NOMO-1 treated with dmso at 0.1 percent for 144 hours (cell line): ENCODE measurements around the gene KDM2A.
A peak's percentile ranks its signal among the peaks of the same experiment; 100 is the strongest.

Experiments
- DNase-seq: peaks from one replicate; lab custom pipeline; 2025; ENCODE audit not compliant: unreplicated experiment; lab: John Stamatoyannopoulos, UW

The KDM2A gene

GRCh38 chr11:67271205-67271540 lies 152.1 kb downstream of the KDM2A start:
- DNase-seq, result no peak

- DNase-seq, result no peak
Observed at GRCh38 chr11:67271541-67272284, 152.7 kb downstream of the KDM2A start.

DNA sequence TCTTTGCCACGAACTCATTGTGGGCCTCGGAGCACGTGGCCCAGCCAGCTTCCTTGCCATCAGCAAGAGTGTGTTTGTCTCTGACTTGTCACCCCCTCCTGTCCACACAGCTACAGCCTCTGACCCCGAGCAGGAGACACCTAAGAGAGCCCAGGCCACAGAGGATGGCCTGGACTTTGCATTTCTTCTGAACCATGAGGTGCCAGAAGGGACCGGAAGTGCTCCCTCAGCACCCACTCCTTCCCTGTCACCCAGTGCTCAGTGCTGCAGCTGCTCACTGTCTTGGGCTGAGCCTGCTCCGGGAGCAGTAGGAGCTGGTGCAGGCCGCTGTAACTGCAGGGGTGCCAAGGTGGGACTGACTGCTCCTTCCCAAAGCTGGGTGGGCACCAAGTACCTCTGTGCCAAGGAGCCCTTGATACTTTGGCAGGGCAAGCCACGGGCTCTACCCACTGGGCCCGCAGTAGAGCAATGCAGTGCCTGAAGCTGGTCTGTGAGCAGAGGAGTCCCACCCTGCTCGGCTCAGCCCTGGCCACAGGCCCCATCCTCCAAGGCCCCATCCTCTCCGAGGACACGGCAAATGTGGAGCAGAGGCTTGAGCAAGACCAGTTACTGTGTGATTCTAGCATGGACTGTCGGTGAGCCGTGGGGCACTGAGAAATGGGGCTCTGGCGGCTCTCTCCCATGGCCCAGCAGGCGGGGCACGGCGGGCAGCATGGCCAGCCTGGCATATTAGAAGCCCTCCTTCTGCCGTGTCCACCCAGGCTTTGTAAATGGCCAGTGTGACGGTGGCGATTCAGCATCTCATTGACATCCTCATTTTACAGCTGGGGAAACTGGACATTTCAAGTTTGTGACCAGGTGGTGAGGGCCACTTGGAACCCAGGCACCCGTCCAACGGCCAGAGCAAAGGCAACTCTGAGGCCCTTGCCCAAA lies 153.5 kb downstream of the KDM2A start:
- DNase-seq, result no peak

DNA sequence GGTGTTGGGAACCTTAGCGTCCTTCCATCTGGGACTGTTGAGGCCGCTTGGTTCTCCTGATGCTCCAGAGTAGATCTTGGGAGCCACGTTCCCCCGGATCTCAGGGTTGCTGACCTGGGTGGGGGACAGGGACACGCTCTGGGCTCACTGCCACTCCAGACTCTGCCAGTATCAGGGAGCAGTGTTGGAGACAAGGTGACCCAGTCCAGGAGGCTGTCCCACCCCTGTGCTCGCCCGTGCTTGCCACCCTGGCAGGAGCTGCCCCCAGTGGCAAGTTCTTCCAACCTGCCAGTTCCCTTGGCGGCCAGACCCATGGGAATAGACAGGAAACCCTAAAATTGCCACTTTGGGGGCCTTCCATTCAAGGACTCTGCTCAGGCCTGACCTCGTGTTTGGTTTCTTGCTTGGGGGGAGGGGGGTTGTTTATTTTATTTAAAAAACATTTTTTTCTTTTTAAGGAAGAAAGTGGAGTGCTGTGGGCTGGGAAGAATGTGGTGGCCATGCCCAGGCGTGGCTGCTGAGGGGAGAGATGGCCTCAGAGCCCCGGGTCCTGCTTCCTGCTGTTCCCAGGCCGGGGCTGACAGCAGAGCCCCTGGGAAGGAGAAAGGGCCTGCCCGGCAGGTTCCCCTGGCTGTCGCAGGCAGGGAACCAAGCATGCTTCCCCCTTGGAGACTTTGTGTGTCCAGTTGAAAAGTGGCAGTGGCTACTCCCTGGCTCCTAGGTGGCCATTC lies 154.4 kb downstream of the KDM2A start:
- no peak for DNase-seq

- DNase-seq, result no peak
Observed at GRCh38 chr11:67274768-67275605, 155.9 kb downstream of the KDM2A start.

GRCh38 chr11:67275606-67276409 lies 156.7 kb downstream of the KDM2A start:
- DNase-seq, result no peak

DNA sequence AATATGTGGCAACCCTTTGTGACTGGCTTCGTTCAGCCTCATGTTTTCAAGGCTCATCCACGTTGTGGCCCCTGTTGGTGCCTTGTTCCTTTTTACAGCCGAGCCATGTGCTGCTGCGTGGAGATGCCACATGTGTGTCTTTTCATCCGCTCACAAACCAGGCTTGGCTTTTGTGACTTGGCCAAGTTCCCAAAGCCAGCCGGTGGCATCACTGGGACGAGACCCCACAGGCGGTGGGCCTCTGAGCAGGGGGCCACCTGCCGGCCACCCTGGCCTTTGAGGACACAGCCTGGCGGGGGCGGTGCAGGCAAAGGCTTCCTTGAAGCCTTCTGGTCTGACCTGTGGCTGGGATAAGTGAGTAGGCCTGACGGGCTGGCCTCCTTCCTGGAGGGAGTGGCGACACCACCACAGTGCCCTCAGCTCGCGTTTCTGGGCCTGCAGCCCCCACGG lies 157.7 kb downstream of the KDM2A start:
- DNase-seq, result peak; percentile 82

DNA sequence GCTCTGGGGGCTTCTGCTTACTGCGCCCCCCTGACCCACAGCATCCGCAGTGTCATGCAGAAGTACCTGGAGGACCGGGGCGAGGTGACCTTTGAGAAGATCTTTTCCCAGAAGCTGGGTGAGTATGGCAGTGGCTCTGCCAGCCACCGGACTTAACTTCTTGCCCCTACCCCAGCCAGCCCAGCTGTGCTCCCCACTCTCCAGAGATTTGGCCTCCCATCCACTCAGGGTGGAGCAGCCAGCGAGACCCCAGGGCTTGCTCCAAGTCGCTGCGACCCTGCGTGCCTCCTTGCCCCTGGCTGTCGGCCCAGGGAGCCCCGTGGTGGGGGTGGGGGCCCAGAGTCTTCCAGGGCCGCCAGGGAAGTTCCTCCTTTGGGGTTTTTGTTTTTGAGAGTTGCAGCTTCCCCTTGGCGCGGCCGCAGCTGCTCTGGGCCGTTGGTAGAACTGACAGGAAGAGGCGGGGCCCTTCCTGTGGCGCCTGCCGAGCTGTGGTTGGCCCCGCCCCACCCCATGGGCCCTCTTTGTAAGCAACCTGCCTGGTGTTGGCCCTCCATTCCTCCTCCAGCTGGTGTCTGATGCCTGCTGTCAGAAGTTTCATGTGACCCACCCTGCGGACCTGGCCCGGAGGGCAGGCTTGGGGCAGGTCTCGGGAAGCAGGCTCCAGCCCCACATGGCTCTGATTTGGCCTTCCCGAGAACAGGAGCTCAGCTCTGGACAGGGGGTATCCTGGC lies 158.3 kb downstream of the KDM2A start:
- DNase-seq, result peak; percentile 97

- no peak for DNase-seq
Observed at GRCh38 chr11:67278135-67278938, 159.3 kb downstream of the KDM2A start.

- no peak for DNase-seq
Observed at GRCh38 chr11:67278939-67279588, 160.0 kb downstream of the KDM2A start.

DNA sequence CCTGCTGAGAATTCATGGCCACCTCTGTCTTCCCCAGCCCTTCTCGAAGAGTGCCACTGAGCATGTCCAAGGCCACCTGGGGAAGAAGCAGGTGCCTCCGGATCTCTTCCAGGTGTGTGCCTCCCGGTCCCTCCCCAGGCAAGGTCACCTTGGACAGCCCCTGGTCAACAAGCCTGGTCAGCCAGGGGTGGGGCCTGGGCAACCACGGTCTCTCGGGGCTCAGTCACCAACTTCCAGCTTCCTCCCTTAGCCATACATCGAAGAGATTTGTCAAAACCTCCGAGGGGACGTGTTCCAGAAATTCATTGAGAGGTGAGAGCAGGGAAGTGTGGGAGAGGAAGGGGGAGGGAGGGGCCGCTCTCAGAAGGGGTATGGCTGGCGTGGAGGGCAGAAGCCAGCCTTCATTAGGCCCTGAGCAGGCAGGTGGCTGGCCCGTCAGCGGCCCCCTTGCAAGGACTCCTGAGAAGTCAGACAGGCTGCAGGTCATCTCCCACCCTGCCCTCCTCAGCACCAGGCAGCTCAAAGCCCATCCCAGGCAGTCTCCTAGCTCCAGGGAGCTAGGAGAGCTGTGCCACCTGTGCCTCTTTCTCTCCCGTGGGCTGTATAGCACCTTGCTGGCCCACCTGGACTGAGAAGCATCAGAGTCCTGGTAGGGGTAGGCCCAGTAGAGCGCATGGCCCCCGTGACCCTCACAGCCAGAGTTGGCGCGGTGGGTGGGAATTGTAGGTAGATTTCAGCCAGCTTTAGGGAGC lies 160.7 kb downstream of the KDM2A start:
- no peak for DNase-seq

DNA sequence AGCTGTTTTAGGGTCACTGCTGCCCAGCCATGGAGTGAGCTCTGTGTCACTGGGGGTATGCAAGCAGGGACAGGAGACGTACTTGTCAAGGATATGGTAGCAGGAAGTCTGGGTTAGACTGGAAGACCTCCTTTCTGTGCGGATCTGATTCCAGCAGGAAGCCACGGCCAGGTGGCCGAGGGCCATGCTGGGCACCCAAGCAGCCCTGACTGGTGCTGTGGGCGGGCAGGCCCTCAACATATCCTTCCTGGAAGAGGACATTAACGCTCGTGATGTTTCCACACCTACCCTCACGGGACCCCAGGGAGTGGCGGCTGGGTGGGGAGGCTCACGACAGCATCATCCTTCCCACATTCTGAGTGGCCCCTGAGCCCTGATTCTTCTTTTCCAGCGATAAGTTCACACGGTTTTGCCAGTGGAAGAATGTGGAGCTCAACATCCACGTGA lies 161.3 kb downstream of the KDM2A start:
- no peak for DNase-seq

DNA sequence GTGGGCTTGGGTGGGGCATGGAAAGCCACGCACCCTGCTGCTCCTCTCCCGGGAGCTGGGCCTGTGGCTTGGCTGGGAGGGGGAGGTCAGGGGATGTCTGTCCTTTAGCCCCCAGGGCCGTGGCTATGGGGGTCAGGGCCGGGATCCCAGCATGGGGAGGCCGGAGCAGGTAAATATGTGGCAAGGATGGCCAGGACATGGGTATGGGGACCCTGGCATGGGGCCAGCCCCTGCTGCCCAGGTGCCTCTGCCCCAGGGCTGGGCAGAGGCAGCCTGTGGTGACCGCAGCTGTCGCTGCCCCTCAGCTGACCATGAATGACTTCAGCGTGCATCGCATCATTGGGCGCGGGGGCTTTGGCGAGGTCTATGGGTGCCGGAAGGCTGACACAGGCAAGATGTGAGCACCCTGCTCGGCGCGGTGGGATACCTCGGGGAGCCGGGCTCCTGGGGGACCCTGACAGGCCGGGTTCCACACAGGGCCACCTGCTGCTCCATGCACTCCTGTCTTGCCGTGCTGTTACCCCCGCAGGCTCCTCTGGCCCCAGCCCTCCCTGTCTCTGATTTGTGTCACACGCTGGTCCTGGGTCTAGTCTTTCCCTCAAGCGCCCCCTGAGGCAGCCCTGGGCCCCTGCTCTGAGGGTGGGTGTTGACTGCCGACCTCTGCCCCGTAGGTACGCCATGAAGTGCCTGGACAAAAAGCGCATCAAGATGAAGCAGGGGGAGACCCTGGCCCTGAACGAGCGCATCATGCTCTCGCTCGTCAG lies 161.9 kb downstream of the KDM2A start:
- no peak for DNase-seq

DNA sequence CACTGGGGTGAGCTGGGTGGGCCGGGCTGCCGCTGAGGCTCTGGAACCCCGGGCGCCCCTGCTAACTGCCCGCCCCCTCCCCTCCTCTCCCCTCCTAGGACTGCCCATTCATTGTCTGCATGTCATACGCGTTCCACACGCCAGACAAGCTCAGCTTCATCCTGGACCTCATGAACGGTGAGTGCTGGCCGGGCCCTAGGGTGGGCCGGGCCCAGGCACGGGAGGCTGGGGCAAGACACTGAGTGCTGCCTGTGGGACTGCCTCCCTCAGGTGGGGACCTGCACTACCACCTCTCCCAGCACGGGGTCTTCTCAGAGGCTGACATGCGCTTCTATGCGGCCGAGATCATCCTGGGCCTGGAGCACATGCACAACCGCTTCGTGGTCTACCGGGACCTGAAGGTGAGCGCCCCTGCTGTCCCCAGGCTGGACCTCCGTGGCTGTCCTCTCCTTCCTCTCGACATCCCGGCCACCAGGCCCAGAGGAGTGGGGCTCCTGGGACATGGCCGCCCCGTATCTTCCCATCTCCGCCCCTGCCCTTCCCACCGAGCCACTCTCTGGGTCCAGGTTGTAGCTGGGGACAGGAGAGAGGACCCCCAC lies 162.6 kb downstream of the KDM2A start:
- DNase-seq, result no peak

DNA sequence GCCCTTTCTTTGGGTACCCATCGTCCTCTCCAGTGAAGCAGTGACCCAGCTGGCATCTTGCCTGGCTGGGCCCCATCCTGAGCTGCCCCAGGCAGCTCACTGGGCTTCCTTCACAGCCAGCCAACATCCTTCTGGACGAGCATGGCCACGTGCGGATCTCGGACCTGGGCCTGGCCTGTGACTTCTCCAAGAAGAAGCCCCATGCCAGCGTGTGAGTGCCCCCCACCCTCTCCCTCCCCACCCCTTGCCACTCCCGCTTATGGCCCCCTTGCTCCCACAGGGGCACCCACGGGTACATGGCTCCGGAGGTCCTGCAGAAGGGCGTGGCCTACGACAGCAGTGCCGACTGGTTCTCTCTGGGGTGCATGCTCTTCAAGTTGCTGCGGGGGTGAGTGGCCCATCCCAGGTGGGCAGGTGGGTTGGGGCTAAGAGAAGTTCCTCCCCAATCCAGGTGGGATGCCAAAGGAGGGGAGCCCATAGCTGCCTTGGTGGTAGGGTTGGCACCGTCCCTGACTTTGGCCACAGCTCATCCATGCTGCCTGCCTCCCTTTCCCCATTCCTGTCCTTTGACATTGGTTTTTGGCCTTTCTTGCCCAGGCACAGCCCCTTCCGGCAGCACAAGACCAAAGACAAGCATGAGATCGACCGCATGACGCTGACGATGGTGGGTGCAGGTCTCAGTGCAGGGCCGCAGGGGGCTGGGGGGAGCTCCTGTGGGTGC lies 163.3 kb downstream of the KDM2A start:
- no peak for DNase-seq
